Kidney epithelial cell (primary cell): Measurements from ENCODE around the gene RGP1. TPM values are rescaled to one million over a fixed set of nuclear protein-coding genes. Genes with fewer than 3 reads are reported as not detected.

ENCODE experiments used
- DNase-seq: peaks from one replicate; pipeline ENCODE4 v3.0.0-alpha.2; 2010; ENCODE audit warnings: low read depth
- H3K27me3 ChIP-seq: 2 replicates; pipeline ENCODE4 v1.6.0; 2011; ENCODE audit warnings: low read length; ENCODE audit not compliant: control insufficient read depth, insufficient read depth
- H3K36me3 ChIP-seq: 2 replicates; pipeline ENCODE4 v1.5.1; 2011; ENCODE audit warnings: low read length; ENCODE audit not compliant: control insufficient read depth, insufficient read depth
- H3K4me3 ChIP-seq: 2 replicates; pipeline ENCODE4 v1.5.1; 2011; ENCODE audit warnings: low read depth, mild to moderate bottlenecking, control low read depth, low read length
- total RNA-seq: library from RNA; depleted of rRNA; stranded (reverse); fragments of >200 nt; gene quantifications from 2 replicates; pipeline ENCODE4 v1.2.3, GENCODE V29; 2015
- TF ChIP-seq, protein P1 (sequence below): IDR thresholded peaks from 2 replicates; pipeline ENCODE4 v1.5.1; 2011; ENCODE audit warnings: mild to moderate bottlenecking, moderate library complexity, low read length, control low read depth, inconsistent platforms; ENCODE audit not compliant: insufficient read depth, poor library complexity, severe bottlenecking

The RGP1 gene
- total RNA-seq, 1 donor from 2014 or later, result 21.5 TPM

DNA sequence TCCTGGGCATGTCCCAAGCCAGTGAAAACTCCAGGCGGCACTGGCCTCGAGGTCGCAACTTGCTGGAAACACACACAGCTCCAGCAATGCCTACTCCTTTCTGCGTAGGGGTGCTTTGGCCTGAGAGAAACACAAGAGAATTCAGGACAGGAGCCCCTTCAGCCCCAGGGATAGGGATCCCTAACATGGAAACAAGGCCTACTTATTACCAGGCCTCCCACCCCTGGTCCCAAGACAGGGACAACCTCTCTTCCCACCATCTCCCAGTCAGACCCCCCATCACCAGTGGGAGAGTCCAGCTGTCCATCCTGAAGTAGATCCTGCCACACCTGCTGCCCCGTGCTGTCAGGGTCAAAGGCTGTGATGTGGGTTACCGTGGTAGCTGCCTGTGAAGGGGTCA lies 8.8 kb upstream of the RGP1 start:
- H3K36me3 ChIP-seq, result peaks cover 5% of the 10 kb centered on the region
- no peak overlapping the region for H3K4me3 ChIP-seq
- TF ChIP-seq, protein P1, sequence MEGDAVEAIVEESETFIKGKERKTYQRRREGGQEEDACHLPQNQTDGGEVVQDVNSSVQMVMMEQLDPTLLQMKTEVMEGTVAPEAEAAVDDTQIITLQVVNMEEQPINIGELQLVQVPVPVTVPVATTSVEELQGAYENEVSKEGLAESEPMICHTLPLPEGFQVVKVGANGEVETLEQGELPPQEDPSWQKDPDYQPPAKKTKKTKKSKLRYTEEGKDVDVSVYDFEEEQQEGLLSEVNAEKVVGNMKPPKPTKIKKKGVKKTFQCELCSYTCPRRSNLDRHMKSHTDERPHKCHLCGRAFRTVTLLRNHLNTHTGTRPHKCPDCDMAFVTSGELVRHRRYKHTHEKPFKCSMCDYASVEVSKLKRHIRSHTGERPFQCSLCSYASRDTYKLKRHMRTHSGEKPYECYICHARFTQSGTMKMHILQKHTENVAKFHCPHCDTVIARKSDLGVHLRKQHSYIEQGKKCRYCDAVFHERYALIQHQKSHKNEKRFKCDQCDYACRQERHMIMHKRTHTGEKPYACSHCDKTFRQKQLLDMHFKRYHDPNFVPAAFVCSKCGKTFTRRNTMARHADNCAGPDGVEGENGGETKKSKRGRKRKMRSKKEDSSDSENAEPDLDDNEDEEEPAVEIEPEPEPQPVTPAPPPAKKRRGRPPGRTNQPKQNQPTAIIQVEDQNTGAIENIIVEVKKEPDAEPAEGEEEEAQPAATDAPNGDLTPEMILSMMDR, result no peak
- H3K27me3 ChIP-seq, result no peaks in the 10 kb centered on the region
- no peak for DNase-seq

DNA sequence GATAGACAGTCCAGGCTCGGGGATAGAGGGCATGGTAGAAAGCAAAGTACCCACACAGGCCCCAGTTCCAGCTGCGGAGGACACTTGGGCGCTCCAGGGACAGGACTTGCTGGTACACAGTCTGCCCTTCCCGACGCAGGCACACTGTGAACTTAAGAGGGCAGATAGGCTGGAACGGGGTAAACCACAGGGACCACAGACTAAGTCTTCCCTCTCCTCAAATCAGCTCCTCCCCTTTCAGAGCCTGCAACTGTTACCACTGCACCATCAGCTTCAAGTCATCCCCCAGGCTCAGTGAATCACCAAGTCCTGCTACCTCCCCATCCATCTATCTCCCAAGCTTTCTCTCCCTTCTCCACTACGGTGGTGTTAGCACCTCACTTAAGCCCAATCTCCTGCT lies 7.3 kb upstream of the RGP1 start:
- Histone ChIP-seq H3K36me3 (peaks cover 5% of the 10 kb centered on the region), H3K27me3 (no peaks in the 10 kb centered on the region), H3K4me3 (no peak overlapping the region)
- TF ChIP-seq, protein P1, result no peak
- no peak for DNase-seq

- no peaks in the 10 kb centered on the region for H3K27me3 ChIP-seq
- H3K36me3 ChIP-seq, result peaks cover 2% of the 10 kb centered on the region
- H3K4me3 ChIP-seq, result no peak overlapping the region
- DNase-seq, result no peak
- TF ChIP-seq, protein P1, result no peak
These were observed 5.6 kb upstream of the RGP1 start for GRCh38 chr9:35743452-35743851.

DNA sequence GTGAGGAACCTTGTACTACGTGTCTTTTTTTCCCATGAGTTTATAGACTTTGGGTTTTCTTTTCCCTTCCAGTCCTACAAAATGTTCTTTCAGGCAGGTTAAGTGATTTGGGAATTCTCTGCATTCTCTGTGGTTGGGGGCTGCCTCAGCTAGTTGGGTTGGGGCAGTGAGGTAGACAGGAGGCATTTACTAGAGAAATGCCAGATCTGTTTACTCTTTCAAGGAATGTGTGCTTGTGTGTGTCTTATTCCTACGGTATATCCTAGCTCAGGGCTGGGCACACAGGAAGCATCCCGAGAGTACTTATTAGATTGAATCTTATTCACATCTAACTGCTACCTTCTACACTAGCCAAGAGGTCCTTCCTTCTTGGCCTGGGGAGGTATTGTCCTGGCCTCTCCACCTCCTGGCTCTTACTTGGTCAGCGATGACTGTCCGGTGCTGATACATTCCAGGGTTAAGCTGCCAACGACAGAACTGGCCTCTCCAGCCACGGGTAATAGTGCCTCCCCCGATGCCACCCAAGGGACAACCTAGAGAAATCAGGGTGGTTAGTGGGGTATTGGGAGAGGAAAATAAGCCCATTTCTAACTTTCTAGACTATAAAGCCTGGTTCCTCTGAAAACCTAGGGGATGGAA lies 5.1 kb upstream of the RGP1 start:
- Histone ChIP-seq H3K27me3 (no peaks in the 10 kb centered on the region), H3K4me3 (no peak overlapping the region), H3K36me3 (no peaks in the 10 kb centered on the region)
- TF ChIP-seq, protein P1, result no peak
- no peak for DNase-seq

DNA sequence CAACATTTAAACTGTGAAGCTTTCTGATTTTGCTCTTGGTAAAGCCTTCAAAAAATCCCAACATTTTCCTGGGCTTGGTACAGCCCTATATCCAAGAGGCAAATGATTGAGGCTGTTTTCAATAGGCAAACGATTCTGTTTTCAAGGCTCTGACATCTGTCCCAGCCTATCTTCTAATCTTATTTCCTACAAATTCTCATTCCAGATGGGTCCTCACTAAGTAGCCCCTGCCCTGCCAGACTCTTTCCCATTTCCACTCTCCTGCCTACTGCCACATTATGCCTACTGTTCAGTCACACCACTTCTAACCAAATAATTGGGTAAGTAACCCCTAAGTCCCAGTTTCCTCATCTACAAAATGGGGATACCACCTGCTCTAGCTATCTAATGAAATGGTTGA lies 3.5 kb upstream of the RGP1 start:
- no peaks in the 10 kb centered on the region for H3K36me3 ChIP-seq
- H3K27me3 ChIP-seq, result no peaks in the 10 kb centered on the region
- TF ChIP-seq, protein P1, result no peak
- H3K4me3 ChIP-seq, result no peak overlapping the region
- no peak for DNase-seq

DNA sequence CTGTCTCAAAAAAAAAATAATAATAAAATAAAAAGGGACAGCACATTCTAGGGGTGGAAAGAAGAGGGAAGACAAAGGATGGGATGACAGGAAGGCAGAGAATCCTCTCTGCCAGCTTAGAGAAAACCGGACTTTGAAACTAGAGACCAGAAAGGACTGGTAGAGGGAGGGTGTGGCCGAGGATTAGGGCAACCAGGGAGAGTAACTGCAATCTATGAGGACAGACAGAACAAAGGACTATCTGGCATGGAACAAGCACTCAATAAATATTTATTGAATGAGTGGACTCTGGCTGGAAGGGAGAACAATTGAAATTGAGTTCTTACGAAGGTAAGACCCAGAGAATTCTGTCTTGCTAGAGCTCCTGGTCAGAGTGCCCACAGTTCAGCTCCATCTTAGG lies 2.5 kb upstream of the RGP1 start:
- no peak for DNase-seq

More for the DNA sequence above, 2.5 kb upstream of the RGP1 start:
- Histone ChIP-seq H3K27me3 (no peaks in the 10 kb centered on the region), H3K4me3 (peak overlapping the region; percentile 83), H3K36me3 (no peaks in the 10 kb centered on the region)
- TF ChIP-seq, protein P1, result no peak
